Hematopoietic multipotent progenitor cell (in vitro differentiated cells): ENCODE measurements around the gene SLU7. TPM values are rescaled to one million over a fixed set of nuclear protein-coding genes. Genes with fewer than 3 reads are reported as not detected.

ENCODE experiments used
- DNase-seq, 3 donors: peaks; one replicate each; pipeline ENCODE4 v3.0.0-alpha.2; 2011 to 2015; ENCODE audit warnings: low read depth in 2 of 3, low spot score in 2 of 3
- total RNA-seq: library from RNA; depleted of rRNA; stranded (reverse); fragments of >200 nt; gene quantifications from one replicate; pipeline ENCODE4 v1.2.3, GENCODE V29; 2012

The SLU7 gene
- total RNA-seq, 1 donor = 21.5 TPM

- peak in 1 of 3 donors; percentile 22 for DNase-seq
These were observed 48.7 kb downstream of the SLU7 start, which contains the start of gene C1QTNF2 for GRCh38 chr5:160369990-160370712. C1QTNF2 (minus strand) TSS chr5:160370626; CDS start chr5:160355011, 15,615 bp downstream.

- DNase-seq = no peak
These were observed 51.0 kb downstream of the SLU7 start for GRCh38 chr5:160367885-160368284.

DNA sequence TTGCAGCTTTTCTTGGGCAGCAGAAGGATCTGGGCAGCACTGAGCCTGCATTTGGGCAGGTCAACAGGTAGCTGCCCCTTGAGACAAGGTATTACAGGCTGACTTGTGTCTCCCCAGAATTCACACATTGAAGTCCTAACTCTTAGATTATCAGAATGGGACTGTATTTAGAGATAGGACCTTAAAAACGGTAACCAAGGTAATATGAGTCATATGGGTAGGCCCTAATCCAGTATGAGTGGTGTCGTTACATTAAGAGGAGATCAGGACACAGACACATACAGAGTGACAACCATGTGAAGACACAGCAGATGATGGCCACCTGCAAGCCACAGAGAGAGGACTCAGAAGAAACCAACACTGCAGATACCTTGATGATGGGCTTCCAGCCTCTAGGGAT is 51.6 kb downstream of the SLU7 start:
- no peak for DNase-seq

- no peak for DNase-seq
These were observed 52.7 kb downstream of the SLU7 start for GRCh38 chr5:160366230-160366629.

DNA sequence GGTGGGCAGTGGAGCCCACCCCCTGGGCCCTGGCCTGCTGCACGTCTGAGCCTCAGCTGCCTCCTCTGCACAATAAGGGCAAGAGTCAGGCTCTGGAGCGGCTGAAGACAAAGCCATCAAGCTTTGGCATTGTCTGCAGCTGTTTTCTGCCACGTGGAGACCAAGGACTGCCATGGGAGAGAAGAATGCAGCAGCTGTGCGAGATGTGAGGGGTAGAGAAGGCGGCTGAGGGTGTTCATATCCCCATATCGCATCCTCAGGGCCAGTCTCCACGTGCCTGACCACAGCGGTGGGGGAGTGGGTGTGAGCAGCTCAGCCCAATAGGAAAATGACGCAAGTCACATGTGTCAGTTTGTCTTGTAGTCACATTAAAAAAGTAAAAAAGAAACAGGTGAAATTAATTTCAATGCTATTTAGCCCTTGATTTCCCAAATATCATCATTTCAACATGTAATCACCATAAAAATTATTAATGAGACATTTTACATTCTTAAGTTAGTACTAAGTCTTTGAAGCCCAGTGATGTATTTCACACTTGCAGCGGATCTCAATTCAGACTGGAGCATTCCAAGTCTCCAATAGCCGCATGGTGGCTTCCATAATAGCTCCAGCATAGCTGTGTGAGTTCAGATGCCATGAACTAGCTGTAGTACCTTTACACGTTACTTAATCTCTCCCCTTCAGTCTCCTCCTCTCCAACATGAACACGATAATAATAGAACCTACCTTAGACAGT is 55.1 kb downstream of the SLU7 start:
- DNase-seq = no peak

DNA sequence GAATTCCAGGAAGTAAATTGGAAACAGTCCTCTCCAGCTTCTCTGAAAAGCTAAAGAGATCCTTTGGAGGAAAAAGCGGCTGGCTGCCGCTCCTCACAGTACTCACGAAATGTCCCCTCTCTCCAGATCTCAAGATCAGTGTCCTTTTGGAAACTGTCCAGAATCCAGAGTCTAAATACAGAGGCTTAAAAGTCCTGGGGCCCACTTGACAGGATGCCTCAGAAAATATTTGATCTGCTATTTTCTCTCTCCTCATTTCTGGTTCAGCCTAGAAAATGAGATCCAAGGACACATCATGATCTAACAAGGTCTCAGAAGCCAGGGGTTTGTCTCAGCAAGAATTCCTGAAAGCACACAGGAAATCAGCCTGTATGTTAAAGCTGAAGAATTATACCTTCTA is 55.7 kb downstream of the SLU7 start:
- DNase-seq = no peak

DNA sequence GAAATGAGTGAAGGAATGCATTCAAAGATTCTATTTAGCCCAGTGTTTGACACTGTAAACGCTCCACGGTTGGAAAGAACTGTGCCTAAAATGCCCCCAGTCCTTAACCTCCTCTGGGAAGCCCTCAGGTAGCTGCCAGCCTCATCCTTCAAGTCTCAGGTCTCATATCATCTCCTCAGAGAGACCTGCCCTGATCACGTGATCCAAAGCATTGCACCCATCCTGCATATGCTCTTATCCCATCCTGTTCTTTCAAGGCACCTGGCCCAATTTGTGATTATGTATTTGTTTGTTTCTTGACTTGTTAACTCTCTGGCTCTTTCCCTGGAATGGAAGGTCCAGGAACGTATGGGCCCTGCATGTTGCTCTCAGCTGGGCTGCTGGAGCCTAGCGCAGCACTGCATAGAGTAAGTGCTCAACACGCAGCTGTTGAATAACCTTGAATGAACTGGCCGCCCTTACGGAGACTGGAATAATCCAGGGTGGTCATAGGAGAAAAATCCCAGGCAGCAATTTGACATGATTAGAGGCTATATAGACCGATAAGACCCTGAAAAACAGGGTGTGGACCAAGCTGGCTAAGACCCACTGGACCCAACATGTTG is 57.2 kb downstream of the SLU7 start:
- no peak for DNase-seq

DNA sequence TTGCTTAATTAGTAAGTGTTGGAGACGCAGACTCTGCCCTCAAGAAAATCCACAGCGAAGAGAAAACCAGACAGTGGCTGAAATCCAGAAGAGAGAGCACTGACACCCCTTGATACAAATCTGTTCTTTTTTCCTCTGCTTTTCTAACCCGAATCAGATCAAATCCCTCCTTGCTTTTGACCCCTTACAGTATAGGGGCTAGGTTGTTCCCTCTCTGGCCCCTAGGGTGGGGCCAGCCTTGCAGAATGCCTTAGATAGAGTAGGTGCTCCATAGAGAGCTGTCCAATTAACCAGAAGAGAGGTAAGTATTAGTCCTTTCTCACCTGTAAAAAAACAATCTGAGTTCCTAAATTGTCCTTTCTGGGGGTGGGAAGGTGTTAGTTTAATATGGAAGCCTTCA is 58.6 kb downstream of the SLU7 start:
- no peak for DNase-seq

DNA sequence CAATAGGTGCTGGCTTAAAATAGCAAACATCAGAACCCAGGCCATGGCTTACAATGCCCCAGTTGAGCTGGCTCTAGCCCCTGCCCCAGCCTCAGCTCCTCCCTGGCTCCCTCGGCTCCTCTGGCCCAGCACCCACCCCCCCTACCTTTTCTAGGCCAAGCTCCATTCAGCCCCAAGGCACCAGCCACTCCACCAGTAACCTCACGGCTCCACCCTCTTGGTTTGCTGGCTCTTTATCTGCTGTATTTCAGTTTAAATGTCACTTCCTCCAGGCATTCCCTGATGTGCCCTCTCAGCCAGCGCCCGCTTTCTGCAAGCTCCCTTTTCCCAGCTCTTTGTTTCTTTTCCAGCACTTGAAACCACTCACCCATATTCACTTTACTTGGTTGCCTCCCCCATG is 59.1 kb downstream of the SLU7 start:
- no peak for DNase-seq

GRCh38 chr5:160359242-160359641 is 59.6 kb downstream of the SLU7 start:
- no peak for DNase-seq

DNA sequence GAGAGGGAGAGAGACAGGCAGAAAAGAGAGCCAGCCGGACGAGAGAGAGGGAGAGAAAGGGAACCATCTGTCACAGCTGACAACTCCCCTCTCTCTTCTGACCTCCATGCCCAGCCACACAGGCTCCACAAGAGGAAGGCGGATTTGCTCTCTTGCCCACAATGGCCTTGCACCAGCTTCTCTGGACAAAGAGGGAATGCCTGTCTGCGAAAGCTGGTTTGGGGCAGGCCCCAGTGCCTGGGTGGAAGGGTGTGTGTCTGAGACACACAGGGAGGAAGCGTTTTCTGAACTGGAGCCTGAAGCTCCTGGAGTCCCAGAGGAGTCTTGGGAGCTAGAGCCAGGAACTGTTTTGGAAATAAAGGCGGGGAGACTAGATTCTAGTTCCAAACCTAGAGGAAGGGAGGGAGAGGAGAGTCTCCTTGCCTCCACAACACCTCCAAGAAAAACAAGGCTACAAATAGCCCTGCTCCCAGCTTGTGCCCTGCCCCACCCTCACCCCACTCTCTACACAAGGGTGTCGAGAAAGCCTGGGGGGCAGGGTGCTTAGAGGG is 60.9 kb downstream of the SLU7 start:
- DNase-seq = no peak

GRCh38 chr5:160357394-160357793 is 61.5 kb downstream of the SLU7 start:
- no peak for DNase-seq

DNA sequence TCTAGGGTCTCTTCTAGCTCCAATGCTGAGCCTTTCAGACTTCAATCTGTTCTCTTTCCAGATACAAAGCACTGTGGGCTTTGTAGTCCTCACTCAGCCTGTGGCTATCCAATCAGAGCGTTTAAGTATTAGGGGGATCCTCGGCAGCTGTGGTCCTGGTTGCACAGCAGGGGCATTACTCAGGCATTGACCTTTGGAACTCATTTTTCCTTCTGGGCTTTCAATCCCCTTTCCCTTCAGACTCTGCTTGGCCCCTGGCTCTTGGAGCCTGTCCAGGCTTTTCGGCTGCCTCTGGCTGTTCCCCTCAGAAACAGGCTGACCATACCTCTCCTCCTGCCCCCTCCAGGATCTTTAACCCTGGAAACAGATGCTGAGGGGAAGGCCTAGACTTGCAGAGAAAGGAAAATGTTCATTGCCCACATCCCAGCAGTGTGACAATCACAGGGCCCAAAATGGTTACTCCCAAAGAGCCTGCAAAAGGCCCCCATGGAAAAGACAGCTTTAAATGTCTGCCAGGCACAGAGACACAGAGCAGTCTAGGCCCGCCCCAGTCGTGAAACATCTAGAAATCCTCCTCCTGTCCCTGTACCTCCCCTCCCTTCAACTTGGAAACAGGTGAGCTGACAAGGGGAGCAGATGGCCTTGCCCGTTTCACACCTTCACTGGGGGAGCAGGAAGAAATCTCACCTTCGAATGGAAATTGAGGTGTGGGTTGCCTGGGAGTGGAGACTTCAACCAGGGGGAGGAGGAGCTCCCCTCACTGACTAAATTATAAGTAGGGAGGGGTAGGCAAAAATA is 62.1 kb downstream of the SLU7 start:
- DNase-seq = no peak

DNA sequence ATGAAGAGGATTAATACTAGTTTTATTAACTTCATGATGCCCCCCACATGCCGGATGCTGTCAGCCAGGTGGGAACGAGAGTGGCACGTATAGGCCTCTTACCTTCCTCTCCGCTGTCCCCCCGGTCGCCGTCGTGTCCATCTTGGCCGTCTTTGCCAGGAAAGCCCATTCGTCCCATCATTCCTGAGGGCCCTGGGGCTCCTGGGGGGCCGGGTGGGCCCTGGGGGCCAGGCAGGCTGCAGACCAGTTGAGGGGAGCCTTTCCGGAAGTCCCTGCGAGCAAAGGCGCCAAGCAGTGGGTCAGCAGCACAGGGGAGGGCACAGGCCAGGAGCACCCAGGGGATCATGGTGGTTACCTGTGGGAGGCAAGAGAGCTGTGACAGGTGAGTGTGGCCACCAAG is 64.2 kb downstream of the SLU7 start:
- DNase-seq = no peak

DNA sequence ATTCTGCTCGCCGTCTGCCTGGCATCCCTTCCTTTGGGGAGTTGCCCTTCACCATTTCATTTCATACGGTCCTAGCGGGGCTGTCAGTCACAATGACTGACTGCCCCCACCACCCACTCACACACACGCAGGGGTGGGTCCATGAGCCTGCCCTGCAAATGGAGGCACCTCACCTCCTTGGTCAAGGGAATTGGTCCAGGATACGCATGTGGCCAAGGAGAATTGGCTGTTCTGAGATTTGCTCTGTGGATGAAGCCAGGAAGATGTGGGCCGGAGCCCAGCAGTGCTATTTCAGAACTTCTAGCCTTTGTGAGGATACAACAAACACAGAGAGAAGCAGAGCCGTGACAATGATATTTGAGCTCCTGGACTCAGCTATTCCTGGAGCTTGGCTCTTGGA is 65.5 kb downstream of the SLU7 start:
- DNase-seq = no peak

DNA sequence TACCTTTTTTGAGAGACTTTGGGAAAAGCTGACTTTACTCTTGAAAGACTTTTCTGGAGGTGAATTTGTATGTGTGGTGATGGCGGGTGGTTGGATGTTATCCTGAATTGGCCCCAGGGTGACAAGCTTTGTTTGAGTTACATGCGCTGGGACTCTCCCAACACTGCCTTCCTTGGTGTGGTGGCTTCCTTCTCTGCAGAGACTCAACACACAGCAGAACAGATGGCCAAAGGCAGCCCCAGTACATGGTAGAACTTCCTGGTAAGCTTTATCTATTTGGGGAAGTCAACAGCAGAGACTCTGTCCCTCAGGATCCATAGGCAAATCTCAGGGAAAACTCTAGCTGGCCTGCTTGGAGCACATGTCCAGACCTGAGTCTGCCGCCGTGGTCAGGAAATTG is 66.6 kb downstream of the SLU7 start:
- no peak for DNase-seq

Other genes with a start within 250 kb of the SLU7 start
- not detected for gene FABP6, start 189.6 kb downstream of the SLU7 start, total RNA-seq
- gene CCNJL, start 106.5 kb downstream of the SLU7 start, total RNA-seq = 0.54 TPM
- gene C1QTNF2, start 48.5 kb downstream of the SLU7 start, total RNA-seq = 0.27 TPM
- gene FAM200C, start 19.0 kb downstream of the SLU7 start, total RNA-seq = 2.4 TPM
- gene PTTG1, start 2.8 kb upstream of the SLU7 start, total RNA-seq = 19.9 TPM